Measurements from ENCODE around the gene PRKCA. TPM values are rescaled to one million over a fixed set of nuclear protein-coding genes. Genes with fewer than 3 reads are reported as not detected.

PRKCA gene
- total and polyA plus RNA-seq, 10 of the 15 experiments (the other 5 are each of a cell fraction or from before 2014, with no cell fraction given), result 0.11 to 14.6 (median 0.72) TPM

GRCh38 chr17:66313325-66313724 lies 10.9 kb downstream of the PRKCA start:
- Histone ChIP-seq H3K4me2 (ENCODE audit: control insufficient read depth, insufficient read depth) (no peak overlapping the region), H3K9me3 (replicated peaks; ENCODE audit: control insufficient read depth, insufficient read depth, low read length) (no peaks in the 10 kb centered on the region), H3K27me3 (replicated peaks in 1 of 2; ENCODE audit: control insufficient read depth in 2 of 2, insufficient read depth in 2 of 2, low read length in 1 of 2) (no peaks in the 10 kb centered on the region; a peak in 1 of 4 replicates), H3K27ac (ENCODE audit: control insufficient read depth, insufficient read depth) (no peak overlapping the region), H3K79me2 (ENCODE audit: control insufficient read depth, insufficient read depth, low read length) (no peaks in the 10 kb centered on the region), H3K4me1 (ENCODE audit: control insufficient read depth, insufficient read depth, low read length) (no peaks in the 10 kb centered on the region), H4K20me1 (ENCODE audit: control insufficient read depth, insufficient read depth) (no peaks in the 10 kb centered on the region), H3K9ac (ENCODE audit: control insufficient read depth, insufficient read depth, low read length) (no peak overlapping the region), H3K36me3 (ENCODE audit: control insufficient read depth in 2 of 2, insufficient read depth in 2 of 2, low read length in 1 of 2) (no peaks in the 10 kb centered on the region), H2AFZ (ENCODE audit: control insufficient read depth, low read depth, low read length) (no peak overlapping the region), H3K4me3 (no peak overlapping the region)
- intact Hi-C loops (cut with micrococcal nuclease; ENCODE audit: unreplicated experiment), result no loop called here
- in situ Hi-C loops (cut with MboI), result no loop called here
- CTCF ChIA-PET, result interaction anchor here (1.4 to 1.6 kb wide), 2 partner anchors 9 to 254 kb away, joined by 4 to 5 read pairs; no protein-coding TSS in a partner anchor
- no peak for DNase-seq (ENCODE audit: low read depth, low spot score)
- no TSS peak for BruUV-seq (replicated peaks)
- TF ChIP-seq MXI1 (IDR thresholded peaks at IDR 0.05; ENCODE audit: low read depth, low read length), result no peak
- TF ChIP-seq NFXL1 (IDR thresholded peaks at IDR 0.05; ENCODE audit: borderline replicate concordance), result no peak
- TF ChIP-seq E2F4 (IDR thresholded peaks at IDR 0.05; ENCODE audit: low read depth, low read length), result no peak
- no peak for TF ChIP-seq ZBED1 (IDR thresholded peaks at IDR 0.05; ENCODE audit: borderline replicate concordance)
- TF ChIP-seq SPI1 (IDR thresholded peaks at IDR 0.05; ENCODE audit: borderline replicate concordance, insufficient read depth, low read depth, low read length), result no peak
- no peak for TF ChIP-seq SIX5 (IDR thresholded peaks at IDR 0.05; ENCODE audit: low read depth, low read length, severe bottlenecking)
- no peak for FAIRE-seq
- RAD21 ChIA-PET (ENCODE audit: unreplicated experiment), result interaction anchor here (0.8 kb wide), 1 partner anchor 254 kb away, joined by 3 read pairs; no protein-coding TSS in a partner anchor
- ATAC-seq, result no peak
- POLR2A ChIA-PET, result interaction anchor here (0.5 kb wide), 1 partner anchor 147 kb away, joined by 3 read pairs; no protein-coding TSS in a partner anchor
- SMC1A ChIA-PET (ENCODE audit: uncharacterized antibody, unreplicated experiment), result interaction anchor here (0.7 to 1.0 kb wide), 4 partner anchors 9 to 29 kb away, joined by 3 to 4 read pairs (median 4); no protein-coding TSS in a partner anchor

Data from GM12878 (cell line).